ENCODE data around the gene NIPBL.

Gene NIPBL

GRCh38 chr5:36932699-36933098, 56.1 kb downstream of the NIPBL start:
- Histone ChIP-seq H3K36me3 (ENCODE audit: control insufficient read depth in 2 of 2, insufficient read depth in 2 of 2, low read length in 2 of 2) (no peaks in the 10 kb centered on the region), H3K9ac (ENCODE audit: low read length in 2 of 2) (no peak overlapping the region), H3K27me3 (ENCODE audit: control insufficient read depth in 1 of 2, insufficient read depth in 2 of 2, low read length in 2 of 2) (no peaks in the 10 kb centered on the region), H3K9me3 (ENCODE audit: control insufficient read depth in 2 of 2, low read length in 2 of 2) (no peaks in the 10 kb centered on the region), H3K27ac (ENCODE audit: low read length) (no peak overlapping the region), H3K4me3 (ENCODE audit: low read length in 2 of 2) (no peak overlapping the region), H3K4me1 (ENCODE audit: control insufficient read depth, insufficient read depth, low read length) (no peaks in the 10 kb centered on the region)

- no peaks in the 10 kb centered on the region for H3K4me1 ChIP-seq (ENCODE audit: control insufficient read depth, insufficient read depth, low read length)
- no peak overlapping the region for H3K4me3 ChIP-seq (ENCODE audit: low read length in 2 of 2)
- no peaks in the 10 kb centered on the region for H3K27me3 ChIP-seq (ENCODE audit: control insufficient read depth in 1 of 2, insufficient read depth in 2 of 2, low read length in 2 of 2)
- H3K36me3 ChIP-seq (ENCODE audit: control insufficient read depth in 2 of 2, insufficient read depth in 2 of 2, low read length in 2 of 2): no peaks in the 10 kb centered on the region
- H3K9me3 ChIP-seq (ENCODE audit: control insufficient read depth in 2 of 2, low read length in 2 of 2): no peaks in the 10 kb centered on the region
- no peak overlapping the region for H3K27ac ChIP-seq (ENCODE audit: low read length)
- H3K9ac ChIP-seq (ENCODE audit: low read length in 2 of 2): no peak overlapping the region
These were observed 58.3 kb downstream of the NIPBL start for GRCh38 chr5:36934740-36935356.

GRCh38 chr5:36935805-36936204, 59.2 kb downstream of the NIPBL start:
- Histone ChIP-seq H3K36me3 (ENCODE audit: control insufficient read depth in 2 of 2, insufficient read depth in 2 of 2, low read length in 2 of 2) (no peaks in the 10 kb centered on the region), H3K9me3 (ENCODE audit: control insufficient read depth in 2 of 2, low read length in 2 of 2) (no peaks in the 10 kb centered on the region), H3K4me1 (ENCODE audit: control insufficient read depth, insufficient read depth, low read length) (no peaks in the 10 kb centered on the region), H3K27me3 (ENCODE audit: control insufficient read depth in 1 of 2, insufficient read depth in 2 of 2, low read length in 2 of 2) (no peaks in the 10 kb centered on the region), H3K9ac (ENCODE audit: low read length in 2 of 2) (no peak overlapping the region), H3K4me3 (ENCODE audit: low read length in 2 of 2) (no peak overlapping the region), H3K27ac (ENCODE audit: low read length) (no peak overlapping the region)

GRCh38 chr5:36936309-36936708, 59.7 kb downstream of the NIPBL start:
- Histone ChIP-seq H3K4me3 (ENCODE audit: low read length in 2 of 2) (no peak overlapping the region), H3K27ac (ENCODE audit: low read length) (no peak overlapping the region), H3K4me1 (ENCODE audit: control insufficient read depth, insufficient read depth, low read length) (no peaks in the 10 kb centered on the region), H3K9me3 (ENCODE audit: control insufficient read depth in 2 of 2, low read length in 2 of 2) (no peaks in the 10 kb centered on the region), H3K36me3 (ENCODE audit: control insufficient read depth in 2 of 2, insufficient read depth in 2 of 2, low read length in 2 of 2) (no peaks in the 10 kb centered on the region), H3K9ac (ENCODE audit: low read length in 2 of 2) (no peak overlapping the region), H3K27me3 (ENCODE audit: control insufficient read depth in 1 of 2, insufficient read depth in 2 of 2, low read length in 2 of 2) (no peaks in the 10 kb centered on the region)

GRCh38 chr5:36938129-36938528, 61.6 kb downstream of the NIPBL start:
- H3K4me1 ChIP-seq (ENCODE audit: control insufficient read depth, insufficient read depth, low read length): no peaks in the 10 kb centered on the region
- H3K36me3 ChIP-seq (ENCODE audit: control insufficient read depth in 2 of 2, insufficient read depth in 2 of 2, low read length in 2 of 2): no peaks in the 10 kb centered on the region
- H3K4me3 ChIP-seq (ENCODE audit: low read length in 2 of 2): no peak overlapping the region
- no peaks in the 10 kb centered on the region for H3K9me3 ChIP-seq (ENCODE audit: control insufficient read depth in 2 of 2, low read length in 2 of 2)
- no peak overlapping the region for H3K27ac ChIP-seq (ENCODE audit: low read length)
- no peaks in the 10 kb centered on the region for H3K27me3 ChIP-seq (ENCODE audit: control insufficient read depth in 1 of 2, insufficient read depth in 2 of 2, low read length in 2 of 2)
- no peak overlapping the region for H3K9ac ChIP-seq (ENCODE audit: low read length in 2 of 2)

GRCh38 chr5:36939969-36940858, 63.6 kb downstream of the NIPBL start:
- Histone ChIP-seq H3K27me3 (ENCODE audit: control insufficient read depth in 1 of 2, insufficient read depth in 2 of 2, low read length in 2 of 2) (no peaks in the 10 kb centered on the region), H3K27ac (ENCODE audit: low read length) (no peak overlapping the region), H3K4me3 (ENCODE audit: low read length in 2 of 2) (no peak overlapping the region), H3K4me1 (ENCODE audit: control insufficient read depth, insufficient read depth, low read length) (no peaks in the 10 kb centered on the region), H3K9ac (ENCODE audit: low read length in 2 of 2) (no peak overlapping the region), H3K9me3 (ENCODE audit: control insufficient read depth in 2 of 2, low read length in 2 of 2) (no peaks in the 10 kb centered on the region), H3K36me3 (ENCODE audit: control insufficient read depth in 2 of 2, insufficient read depth in 2 of 2, low read length in 2 of 2) (no peaks in the 10 kb centered on the region)

GRCh38 chr5:36943584-36943983, 67.0 kb downstream of the NIPBL start:
- H3K4me1 ChIP-seq (ENCODE audit: control insufficient read depth, insufficient read depth, low read length): no peaks in the 10 kb centered on the region

GRCh38 chr5:36944024-36944423, 67.5 kb downstream of the NIPBL start:
- no peak overlapping the region for H3K27ac ChIP-seq (ENCODE audit: low read length)
- H3K36me3 ChIP-seq (ENCODE audit: control insufficient read depth in 2 of 2, insufficient read depth in 2 of 2, low read length in 2 of 2): no peaks in the 10 kb centered on the region
- no peaks in the 10 kb centered on the region for H3K27me3 ChIP-seq (ENCODE audit: control insufficient read depth in 1 of 2, insufficient read depth in 2 of 2, low read length in 2 of 2)
- H3K9ac ChIP-seq (ENCODE audit: low read length in 2 of 2): no peak overlapping the region
- H3K4me1 ChIP-seq (ENCODE audit: control insufficient read depth, insufficient read depth, low read length): no peaks in the 10 kb centered on the region
- no peak overlapping the region for H3K4me3 ChIP-seq (ENCODE audit: low read length in 2 of 2)
- no peaks in the 10 kb centered on the region for H3K9me3 ChIP-seq (ENCODE audit: control insufficient read depth in 2 of 2, low read length in 2 of 2)

More at GRCh38 chr5:36943584-36943983, 67.0 kb downstream of the NIPBL start:
- no peak overlapping the region for H3K27ac ChIP-seq (ENCODE audit: low read length)
- H3K9ac ChIP-seq (ENCODE audit: low read length in 2 of 2): no peak overlapping the region
- H3K27me3 ChIP-seq (ENCODE audit: control insufficient read depth in 1 of 2, insufficient read depth in 2 of 2, low read length in 2 of 2): no peaks in the 10 kb centered on the region
- H3K4me3 ChIP-seq (ENCODE audit: low read length in 2 of 2): no peak overlapping the region
- H3K36me3 ChIP-seq (ENCODE audit: control insufficient read depth in 2 of 2, insufficient read depth in 2 of 2, low read length in 2 of 2): no peaks in the 10 kb centered on the region
- H3K9me3 ChIP-seq (ENCODE audit: control insufficient read depth in 2 of 2, low read length in 2 of 2): no peaks in the 10 kb centered on the region

- Histone ChIP-seq H3K4me1 (ENCODE audit: control insufficient read depth, insufficient read depth, low read length) (no peaks in the 10 kb centered on the region), H3K4me3 (ENCODE audit: low read length in 2 of 2) (no peak overlapping the region), H3K9me3 (ENCODE audit: control insufficient read depth in 2 of 2, low read length in 2 of 2) (no peaks in the 10 kb centered on the region), H3K36me3 (ENCODE audit: control insufficient read depth in 2 of 2, insufficient read depth in 2 of 2, low read length in 2 of 2) (no peaks in the 10 kb centered on the region), H3K27me3 (ENCODE audit: control insufficient read depth in 1 of 2, insufficient read depth in 2 of 2, low read length in 2 of 2) (no peaks in the 10 kb centered on the region), H3K27ac (ENCODE audit: low read length) (no peak overlapping the region), H3K9ac (ENCODE audit: low read length in 2 of 2) (no peak overlapping the region)
These were observed 68.1 kb downstream of the NIPBL start for GRCh38 chr5:36944607-36945225.

GRCh38 chr5:36945687-36946086, 69.1 kb downstream of the NIPBL start:
- Histone ChIP-seq H3K36me3 (ENCODE audit: control insufficient read depth in 2 of 2, insufficient read depth in 2 of 2, low read length in 2 of 2) (no peaks in the 10 kb centered on the region), H3K27me3 (ENCODE audit: control insufficient read depth in 1 of 2, insufficient read depth in 2 of 2, low read length in 2 of 2) (no peaks in the 10 kb centered on the region), H3K9ac (ENCODE audit: low read length in 2 of 2) (no peak overlapping the region), H3K9me3 (ENCODE audit: control insufficient read depth in 2 of 2, low read length in 2 of 2) (no peaks in the 10 kb centered on the region), H3K4me3 (ENCODE audit: low read length in 2 of 2) (no peak overlapping the region), H3K27ac (ENCODE audit: low read length) (no peak overlapping the region), H3K4me1 (ENCODE audit: control insufficient read depth, insufficient read depth, low read length) (no peaks in the 10 kb centered on the region)
